ENCODE measurements around the gene CADM1. TPM values are rescaled to one million over a fixed set of nuclear protein-coding genes. Genes with fewer than 3 reads are reported as not detected.

Gene CADM1
- total and polyA plus RNA-seq, 2 experiments from 2014 or later: 16.5 to 18.0 TPM

GRCh38 chr11:115188188-115188897 is 315.9 kb downstream of the CADM1 start (continued):
- TF ChIP-seq CREB1 (CRISPR knock-in tag; IDR thresholded peaks at IDR 0.05; ENCODE audit: low read depth) (no peak), ZNF114 (CRISPR knock-in tag; IDR thresholded peaks at IDR 0.05) (no peak), STAT1 (IDR thresholded peaks at IDR 0.05; ENCODE audit: unreplicated experiment) (no peak), NANOG (IDR thresholded peaks at IDR 0.05; ENCODE audit: borderline replicate concordance) (no peak), REST (IDR thresholded peaks at IDR 0.05; ENCODE audit: unreplicated experiment) (no peak)
- TF ChIP-seq, protein P1, sequence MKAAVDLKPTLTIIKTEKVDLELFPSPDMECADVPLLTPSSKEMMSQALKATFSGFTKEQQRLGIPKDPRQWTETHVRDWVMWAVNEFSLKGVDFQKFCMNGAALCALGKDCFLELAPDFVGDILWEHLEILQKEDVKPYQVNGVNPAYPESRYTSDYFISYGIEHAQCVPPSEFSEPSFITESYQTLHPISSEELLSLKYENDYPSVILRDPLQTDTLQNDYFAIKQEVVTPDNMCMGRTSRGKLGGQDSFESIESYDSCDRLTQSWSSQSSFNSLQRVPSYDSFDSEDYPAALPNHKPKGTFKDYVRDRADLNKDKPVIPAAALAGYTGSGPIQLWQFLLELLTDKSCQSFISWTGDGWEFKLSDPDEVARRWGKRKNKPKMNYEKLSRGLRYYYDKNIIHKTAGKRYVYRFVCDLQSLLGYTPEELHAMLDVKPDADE (IDR thresholded peaks at IDR 0.05): no peak

DNA sequence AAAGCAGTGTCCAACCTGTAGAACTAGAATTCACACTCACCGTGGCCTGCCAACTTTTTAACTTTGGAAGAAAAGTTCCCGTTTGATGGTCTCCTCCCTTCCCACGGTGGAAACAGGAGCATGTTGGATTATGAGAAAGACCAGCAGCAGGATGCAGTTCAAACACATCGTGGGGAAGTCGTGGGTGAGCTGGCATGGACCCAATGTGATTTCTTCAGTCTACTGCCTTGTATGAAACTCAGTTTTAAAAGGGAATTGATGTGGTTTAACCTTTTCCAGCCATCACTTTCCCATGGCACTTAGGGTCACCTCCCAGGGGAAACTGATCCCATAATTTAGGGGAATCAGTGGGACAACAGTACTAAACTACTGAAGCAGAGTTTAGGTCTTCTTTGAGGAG is 318.3 kb downstream of the CADM1 start:
- no peaks in the 10 kb centered on the region for H4K20me1 ChIP-seq (replicated peaks; ENCODE audit: insufficient read depth)
- H3K27ac ChIP-seq (ENCODE audit: low read depth): no peak overlapping the region
- no peak overlapping the region for H2AFZ ChIP-seq
- no peaks in the 10 kb centered on the region for H3K9me2 ChIP-seq (ENCODE audit: insufficient read depth)
- Mint-ChIP-seq H3K27ac (no peak overlapping the region), H3K9me3 (no peaks in the 10 kb centered on the region), H3K4me1 (peaks cover 8% of the 10 kb centered on the region), H3K4me3 (no peak overlapping the region), H3K27me3 (ENCODE audit: insufficient read depth, low read depth, poor library complexity) (peaks cover 2% of the 10 kb centered on the region), H3K36me3 (ENCODE audit: low read depth) (no peaks in the 10 kb centered on the region)
- no peak for ATAC-seq
- no peaks in the 10 kb centered on the region for H3K79me2 ChIP-seq (replicated peaks; ENCODE audit: insufficient read depth)
- no peaks in the 10 kb centered on the region for H3K36me3 ChIP-seq (ENCODE audit: insufficient read depth)
- H3K4me1 ChIP-seq (ENCODE audit: insufficient read depth): peaks cover under 1% of the 10 kb centered on the region; the same call in 1 of the 2 replicates
- no peaks in the 10 kb centered on the region for H3F3A ChIP-seq (replicated peaks; ENCODE audit: low read depth)
- no peak overlapping the region for H3K4me2 ChIP-seq
- DNase-seq (ENCODE audit: low spot score): no peak
- TF ChIP-seq STAT1 (IDR thresholded peaks at IDR 0.05; ENCODE audit: unreplicated experiment) (no peak), POLR2AphosphoS5 (IDR thresholded peaks at IDR 0.05; ENCODE audit: low read depth) (no peak), JUNB (IDR thresholded peaks at IDR 0.05; ENCODE audit: unreplicated experiment) (no peak)
- H3K4me3 ChIP-seq: no peak overlapping the region
- no peaks in the 10 kb centered on the region for H3K27me3 ChIP-seq (ENCODE audit: insufficient read depth)

GRCh38 chr11:115185507-115185906 is 318.7 kb downstream of the CADM1 start:
- Mint-ChIP-seq H3K27ac (no peak overlapping the region), H3K36me3 (ENCODE audit: low read depth) (no peaks in the 10 kb centered on the region), H3K4me3 (no peak overlapping the region), H3K27me3 (ENCODE audit: insufficient read depth, low read depth, poor library complexity) (peaks cover 2% of the 10 kb centered on the region), H3K4me1 (peaks cover 8% of the 10 kb centered on the region), H3K9me3 (no peaks in the 10 kb centered on the region)
- H3F3A ChIP-seq (replicated peaks; ENCODE audit: low read depth): no peaks in the 10 kb centered on the region
- no peaks in the 10 kb centered on the region for H3K4me1 ChIP-seq (ENCODE audit: insufficient read depth)
- H3K79me2 ChIP-seq (replicated peaks; ENCODE audit: insufficient read depth): no peaks in the 10 kb centered on the region
- DNase-seq (ENCODE audit: low spot score): no peak
- no peak for ATAC-seq
- no peaks in the 10 kb centered on the region for H4K20me1 ChIP-seq (replicated peaks; ENCODE audit: insufficient read depth)
- H3K9me2 ChIP-seq (ENCODE audit: insufficient read depth): no peaks in the 10 kb centered on the region
- no peak overlapping the region for H3K4me2 ChIP-seq
- no peak overlapping the region for H2AFZ ChIP-seq
- no peak overlapping the region for H3K27ac ChIP-seq (ENCODE audit: low read depth)
- no peaks in the 10 kb centered on the region for H3K36me3 ChIP-seq (ENCODE audit: insufficient read depth)
- no peaks in the 10 kb centered on the region for H3K27me3 ChIP-seq (ENCODE audit: insufficient read depth)
- no peak overlapping the region for H3K4me3 ChIP-seq
- no peak for TF ChIP-seq ZNF114 (CRISPR knock-in tag; IDR thresholded peaks at IDR 0.05)
- TF ChIP-seq, protein P1 (IDR thresholded peaks at IDR 0.05): no peak
- TF ChIP-seq NANOG (IDR thresholded peaks at IDR 0.05; ENCODE audit: borderline replicate concordance): no peak
- no peak for TF ChIP-seq STAT1 (IDR thresholded peaks at IDR 0.05; ENCODE audit: unreplicated experiment)
- no peak for TF ChIP-seq CREB1 (CRISPR knock-in tag; IDR thresholded peaks at IDR 0.05; ENCODE audit: low read depth)
- TF ChIP-seq, protein P2, sequence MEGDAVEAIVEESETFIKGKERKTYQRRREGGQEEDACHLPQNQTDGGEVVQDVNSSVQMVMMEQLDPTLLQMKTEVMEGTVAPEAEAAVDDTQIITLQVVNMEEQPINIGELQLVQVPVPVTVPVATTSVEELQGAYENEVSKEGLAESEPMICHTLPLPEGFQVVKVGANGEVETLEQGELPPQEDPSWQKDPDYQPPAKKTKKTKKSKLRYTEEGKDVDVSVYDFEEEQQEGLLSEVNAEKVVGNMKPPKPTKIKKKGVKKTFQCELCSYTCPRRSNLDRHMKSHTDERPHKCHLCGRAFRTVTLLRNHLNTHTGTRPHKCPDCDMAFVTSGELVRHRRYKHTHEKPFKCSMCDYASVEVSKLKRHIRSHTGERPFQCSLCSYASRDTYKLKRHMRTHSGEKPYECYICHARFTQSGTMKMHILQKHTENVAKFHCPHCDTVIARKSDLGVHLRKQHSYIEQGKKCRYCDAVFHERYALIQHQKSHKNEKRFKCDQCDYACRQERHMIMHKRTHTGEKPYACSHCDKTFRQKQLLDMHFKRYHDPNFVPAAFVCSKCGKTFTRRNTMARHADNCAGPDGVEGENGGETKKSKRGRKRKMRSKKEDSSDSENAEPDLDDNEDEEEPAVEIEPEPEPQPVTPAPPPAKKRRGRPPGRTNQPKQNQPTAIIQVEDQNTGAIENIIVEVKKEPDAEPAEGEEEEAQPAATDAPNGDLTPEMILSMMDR (conservative IDR thresholded peaks at IDR 0.05; ENCODE audit: low read depth in 2 of 2): no peak
- TF ChIP-seq JUNB (IDR thresholded peaks at IDR 0.05; ENCODE audit: unreplicated experiment): no peak
- TF ChIP-seq EZH2 (IDR thresholded peaks at IDR 0.05; ENCODE audit: low read depth, unreplicated experiment): no peak
